ENCODE results near the gene DRC3. TPM values are rescaled to one million over a fixed set of nuclear protein-coding genes. Genes with fewer than 3 reads are reported as not detected.
A peak's percentile ranks its signal among the peaks of the same experiment; 100 is the strongest.

DRC3 gene
- total RNA-seq, 4 donors from 2014 or later: 4.3 to 8.6 (median 6.0) TPM

- Histone ChIP-seq H3K27ac (peak overlapping the region; percentile 48 to 88 (median 62)), H3K4me1 (peaks cover 0 to 67% (median 43%) of the 10 kb centered on the region in 4 donors), H3K36me3 (peaks cover 0 to 8% (median 0%) of the 10 kb centered on the region in 3 donors), H3K4me3 (peak overlapping the region in 2 of 4 donors; percentile 20 to 23), H3K27me3 (no peaks in the 10 kb centered on the region), H3K9me3 (no peaks in the 10 kb centered on the region)
- WGBS, 2 donors: 13 to 15% methylated on average over 7 of the region's 7 CpGs
- no peak for TF ChIP-seq CTCF (IDR thresholded peaks at IDR 0.05)
- no peak for TF ChIP-seq EP300 (IDR thresholded peaks at IDR 0.05)
- TF ChIP-seq POLR2A (IDR thresholded peaks at IDR 0.05): no peak
- DNase-seq (ENCODE audit: low spot score in 2 of 2): no peak
Observed at GRCh38 chr17:17959520-17960361, 12.9 kb upstream of the DRC3 start.

DNA sequence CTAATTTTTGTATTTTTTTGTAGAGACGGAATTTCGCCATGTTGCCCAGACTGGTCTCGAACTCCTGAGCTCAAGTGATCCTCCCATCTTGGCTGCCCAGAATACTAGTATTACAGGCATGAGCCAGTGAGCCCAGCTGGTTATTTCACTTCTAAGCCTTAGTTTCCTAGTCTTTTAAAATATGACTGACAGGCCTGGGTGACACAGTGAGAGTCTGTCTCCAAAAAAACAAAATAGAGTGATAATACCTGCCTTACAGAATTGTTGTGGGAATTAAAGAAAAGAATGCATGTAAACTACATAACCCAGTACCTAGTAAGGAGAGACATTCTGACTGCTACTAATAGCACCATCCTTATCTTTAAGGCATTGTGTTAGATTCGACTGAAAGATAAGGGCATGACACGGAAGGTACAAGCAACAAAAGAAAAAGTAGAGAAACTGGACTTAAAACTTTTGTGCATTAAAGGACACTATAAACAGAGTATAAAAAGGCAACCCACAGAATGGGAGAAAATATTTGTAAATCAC is 12.1 kb upstream of the DRC3 start:
- no peak for TF ChIP-seq POLR2A (IDR thresholded peaks at IDR 0.05)
- no peak for TF ChIP-seq CTCF (IDR thresholded peaks at IDR 0.05)
- no peak for TF ChIP-seq EP300 (IDR thresholded peaks at IDR 0.05)
- DNase-seq (ENCODE audit: low spot score in 2 of 2): no peak
- Histone ChIP-seq H3K36me3 (peaks cover 0 to 2% (median 0%) of the 10 kb centered on the region in 3 donors), H3K4me1 (peaks cover 0 to 75% (median 47%) of the 10 kb centered on the region in 4 donors), H3K27ac (peak overlapping the region in 3 of 4 donors; percentile 52 to 88 (median 73)), H3K9me3 (no peaks in the 10 kb centered on the region), H3K4me3 (no peak overlapping the region), H3K27me3 (no peaks in the 10 kb centered on the region)
- 77 to 83% methylated on average over 5 of the region's 5 CpGs for WGBS, 2 donors

DNA sequence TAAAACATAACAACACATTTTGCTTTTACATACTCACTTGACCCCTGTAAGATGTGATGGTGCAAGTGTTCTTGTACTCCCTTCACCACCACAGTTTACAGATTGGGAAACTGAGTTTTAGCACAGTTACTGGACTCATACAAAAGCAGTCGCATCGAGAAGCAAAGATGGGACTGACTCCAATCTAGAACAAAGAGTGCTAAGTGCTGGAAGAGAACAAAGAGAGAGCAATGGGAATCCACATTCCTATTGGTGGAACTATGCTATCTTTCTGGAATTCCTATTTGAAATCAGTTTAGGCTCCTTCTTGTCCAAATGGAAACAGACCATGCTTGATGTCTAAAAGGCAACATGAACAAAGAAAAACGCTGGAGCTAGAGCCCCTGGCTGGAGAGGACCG is 9.6 kb upstream of the DRC3 start:
- TF ChIP-seq CTCF (IDR thresholded peaks at IDR 0.05) (no peak), POLR2A (IDR thresholded peaks at IDR 0.05) (no peak), EP300 (IDR thresholded peaks at IDR 0.05) (no peak)
- 45 to 51% methylated on average over 4 of the region's 4 CpGs for WGBS, 2 donors
- Histone ChIP-seq H3K27ac (peak overlapping the region in 2 of 4 donors; percentile 26 to 51), H3K27me3 (no peaks in the 10 kb centered on the region), H3K4me1 (peaks cover 0 to 81% (median 32%) of the 10 kb centered on the region in 4 donors), H3K36me3 (no peaks in the 10 kb centered on the region), H3K9me3 (no peaks in the 10 kb centered on the region), H3K4me3 (no peak overlapping the region)
- no peak for DNase-seq (ENCODE audit: low spot score in 2 of 2)

DNA sequence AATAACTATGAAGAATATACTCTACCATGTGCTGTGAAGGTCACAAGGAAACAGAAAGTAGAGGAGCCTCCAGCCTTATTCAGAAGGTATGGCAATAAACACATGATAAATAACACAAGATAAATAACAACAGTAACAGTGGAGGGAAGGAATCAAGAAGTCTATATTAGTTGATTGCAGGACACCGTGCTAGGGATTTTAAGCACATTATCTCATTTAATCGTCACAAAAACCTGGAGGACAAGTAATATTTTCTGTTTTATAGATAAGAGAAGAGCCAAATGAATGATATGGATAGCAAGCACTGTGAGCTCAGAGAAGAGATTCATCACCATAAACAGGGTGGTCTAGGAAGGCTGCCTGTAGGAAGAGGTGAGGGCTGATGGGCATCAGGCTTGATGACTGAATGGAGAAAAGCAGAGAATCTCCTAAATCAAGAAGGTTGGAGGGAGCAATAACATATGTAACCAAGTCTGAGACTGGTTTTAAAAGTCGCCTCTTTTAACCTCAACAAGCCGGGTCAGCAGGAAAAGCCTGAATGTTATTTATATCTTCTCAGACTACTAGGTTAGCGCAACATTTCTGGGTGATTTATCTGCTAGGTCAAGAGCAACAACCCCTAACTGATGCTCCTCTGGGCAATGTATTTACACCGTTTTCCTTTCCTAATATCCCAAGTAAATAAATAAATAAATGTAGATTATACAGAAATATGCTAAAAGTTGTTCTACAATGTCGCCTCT is 8.8 kb upstream of the DRC3 start:
- Histone ChIP-seq H3K27ac (peak overlapping the region in 2 of 4 donors; percentile 26 to 51), H3K4me1 (peaks cover 0 to 80% (median 25%) of the 10 kb centered on the region in 4 donors), H3K4me3 (no peak overlapping the region), H3K27me3 (no peaks in the 10 kb centered on the region), H3K9me3 (no peaks in the 10 kb centered on the region), H3K36me3 (no peaks in the 10 kb centered on the region)
- TF ChIP-seq POLR2A (IDR thresholded peaks at IDR 0.05): no peak
- no peak for TF ChIP-seq EP300 (IDR thresholded peaks at IDR 0.05)
- TF ChIP-seq CTCF (IDR thresholded peaks at IDR 0.05): no peak
- no peak for DNase-seq (ENCODE audit: low spot score in 2 of 2)
- 75 to 82% methylated on average over 7 of the region's 7 CpGs for WGBS, 2 donors
